GM12878 (cell line): ENCODE data around the gene MRPS23.

Source experiments
- EP300 ChIP-seq, 2 experiments: fragments of 150-350 bp in 1 of 2; IDR thresholded peaks; 2 replicates each; pipeline ENCODE4 v1.6.1; 2011 to 2012; ENCODE audit warnings: low read depth in 2 of 2, low read length in 2 of 2, borderline replicate concordance in 1 of 2, improper control_type of control experiment in 1 of 2, inconsistent platforms in 1 of 2; ENCODE audit not compliant: control insufficient read depth in 1 of 2
- GABPA ChIP-seq: IDR thresholded peaks from 2 replicates; pipeline ENCODE4 v1.6.1; 2014; ENCODE audit warnings: antibody characterized with exemption, low read depth, mild to moderate bottlenecking, inconsistent platforms
- IKZF1 ChIP-seq: fragments of 450-650 bp; conservative IDR thresholded peaks from 2 replicates; pipeline ENCODE4 v1.6.1; 2017; ENCODE audit warnings: antibody characterized with exemption, mild to moderate bottlenecking
- NR2C1 ChIP-seq: fragments of 450-650 bp; IDR thresholded peaks from 2 replicates; pipeline ENCODE4 v1.6.1; 2017; ENCODE audit warnings: antibody characterized with exemption, mild to moderate bottlenecking, moderate library complexity
- POLR2A ChIP-seq: IDR thresholded peaks from 2 replicates; pipeline ENCODE4 v1.6.1; 2011; ENCODE audit warnings: low read depth, mild to moderate bottlenecking, low read length
- TCF12 ChIP-seq: IDR thresholded peaks from 2 replicates; pipeline ENCODE4 v1.6.1; 2011; ENCODE audit warnings: low read depth, mild to moderate bottlenecking, low read length
- TF ChIP-seq, protein P1 (sequence below), 3 experiments: IDR thresholded peaks in 2 of 3; conservative IDR thresholded peaks in 1 of 3; 2 replicates each; pipeline ENCODE4 v1.5.1; 2011; ENCODE audit warnings: low read depth in 3 of 3, low read length in 3 of 3, mild to moderate bottlenecking in 3 of 3, control low read depth in 2 of 3, moderate library complexity in 2 of 3, inconsistent platforms in 1 of 3, mixed read lengths in 1 of 3; ENCODE audit not compliant: control insufficient read depth in 2 of 3, insufficient read depth in 1 of 3; ENCODE audit errors: extremely low read depth in 1 of 3
- TF ChIP-seq, protein P2 (sequence below): IDR thresholded peaks from 2 replicates; pipeline ENCODE4 v1.6.1; 2012; ENCODE audit warnings: improper control_type of control experiment, low read depth, low read length; ENCODE audit not compliant: insufficient replicate concordance
- TF ChIP-seq, protein P3 (sequence below): IDR thresholded peaks from 2 replicates; pipeline ENCODE4 v1.6.1; 2012; ENCODE audit warnings: low read depth, low read length, improper control_type of control experiment
- TF ChIP-seq, protein P4 (sequence below): fragments of 450-650 bp; IDR thresholded peaks from 2 replicates; pipeline ENCODE4 v1.6.1; 2017; ENCODE audit warnings: mild to moderate bottlenecking, moderate library complexity

DNA sequence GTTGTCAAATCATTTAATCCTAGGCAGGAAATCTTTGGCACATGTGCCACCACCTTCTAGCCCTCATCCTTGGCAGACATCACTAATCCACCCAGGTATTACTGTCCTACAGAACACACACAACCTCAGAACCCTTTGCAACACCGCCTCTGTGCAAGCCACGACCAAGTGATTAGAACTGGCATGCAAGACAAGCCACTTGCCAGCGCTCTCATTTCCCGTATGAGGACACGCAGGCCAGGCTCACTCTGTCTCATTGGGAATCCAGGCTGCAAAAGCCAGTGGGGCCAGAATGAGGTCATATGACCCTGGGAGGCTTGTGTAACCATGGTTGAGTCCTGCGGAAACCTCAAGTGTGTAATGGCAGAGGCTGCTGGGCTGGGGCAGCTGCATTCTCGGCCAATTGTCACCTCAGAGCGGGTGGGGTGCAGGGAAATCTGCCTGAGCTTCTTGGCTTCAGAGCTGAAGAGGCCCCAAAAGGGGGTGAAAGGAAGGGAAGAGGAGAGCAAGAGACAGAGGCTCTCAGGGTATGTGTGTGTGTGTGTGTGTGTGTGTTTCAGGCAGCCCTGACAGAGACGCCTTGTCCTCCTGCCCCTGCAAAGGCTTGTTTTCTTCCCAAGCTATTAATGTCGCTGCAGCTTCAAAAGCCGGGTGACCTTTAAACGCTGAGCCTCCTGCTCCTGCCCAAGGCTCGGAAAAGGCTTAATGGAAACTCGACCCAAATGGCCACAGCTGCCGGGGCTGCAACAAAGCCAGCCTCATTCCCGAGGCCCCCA, 43.2 kb upstream of the MRPS23 start:
- TF ChIP-seq, protein P1, sequence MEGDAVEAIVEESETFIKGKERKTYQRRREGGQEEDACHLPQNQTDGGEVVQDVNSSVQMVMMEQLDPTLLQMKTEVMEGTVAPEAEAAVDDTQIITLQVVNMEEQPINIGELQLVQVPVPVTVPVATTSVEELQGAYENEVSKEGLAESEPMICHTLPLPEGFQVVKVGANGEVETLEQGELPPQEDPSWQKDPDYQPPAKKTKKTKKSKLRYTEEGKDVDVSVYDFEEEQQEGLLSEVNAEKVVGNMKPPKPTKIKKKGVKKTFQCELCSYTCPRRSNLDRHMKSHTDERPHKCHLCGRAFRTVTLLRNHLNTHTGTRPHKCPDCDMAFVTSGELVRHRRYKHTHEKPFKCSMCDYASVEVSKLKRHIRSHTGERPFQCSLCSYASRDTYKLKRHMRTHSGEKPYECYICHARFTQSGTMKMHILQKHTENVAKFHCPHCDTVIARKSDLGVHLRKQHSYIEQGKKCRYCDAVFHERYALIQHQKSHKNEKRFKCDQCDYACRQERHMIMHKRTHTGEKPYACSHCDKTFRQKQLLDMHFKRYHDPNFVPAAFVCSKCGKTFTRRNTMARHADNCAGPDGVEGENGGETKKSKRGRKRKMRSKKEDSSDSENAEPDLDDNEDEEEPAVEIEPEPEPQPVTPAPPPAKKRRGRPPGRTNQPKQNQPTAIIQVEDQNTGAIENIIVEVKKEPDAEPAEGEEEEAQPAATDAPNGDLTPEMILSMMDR (IDR thresholded peaks at IDR 0.05 in 2 of 3, conservative IDR thresholded peaks at IDR 0.05 in 1 of 3; ENCODE audit: control insufficient read depth in 2 of 3, extremely low read depth in 1 of 3, insufficient read depth in 1 of 3, low read depth in 3 of 3, low read length in 3 of 3): no peak
- TF ChIP-seq IKZF1: no peak
- TF ChIP-seq, protein P2, sequence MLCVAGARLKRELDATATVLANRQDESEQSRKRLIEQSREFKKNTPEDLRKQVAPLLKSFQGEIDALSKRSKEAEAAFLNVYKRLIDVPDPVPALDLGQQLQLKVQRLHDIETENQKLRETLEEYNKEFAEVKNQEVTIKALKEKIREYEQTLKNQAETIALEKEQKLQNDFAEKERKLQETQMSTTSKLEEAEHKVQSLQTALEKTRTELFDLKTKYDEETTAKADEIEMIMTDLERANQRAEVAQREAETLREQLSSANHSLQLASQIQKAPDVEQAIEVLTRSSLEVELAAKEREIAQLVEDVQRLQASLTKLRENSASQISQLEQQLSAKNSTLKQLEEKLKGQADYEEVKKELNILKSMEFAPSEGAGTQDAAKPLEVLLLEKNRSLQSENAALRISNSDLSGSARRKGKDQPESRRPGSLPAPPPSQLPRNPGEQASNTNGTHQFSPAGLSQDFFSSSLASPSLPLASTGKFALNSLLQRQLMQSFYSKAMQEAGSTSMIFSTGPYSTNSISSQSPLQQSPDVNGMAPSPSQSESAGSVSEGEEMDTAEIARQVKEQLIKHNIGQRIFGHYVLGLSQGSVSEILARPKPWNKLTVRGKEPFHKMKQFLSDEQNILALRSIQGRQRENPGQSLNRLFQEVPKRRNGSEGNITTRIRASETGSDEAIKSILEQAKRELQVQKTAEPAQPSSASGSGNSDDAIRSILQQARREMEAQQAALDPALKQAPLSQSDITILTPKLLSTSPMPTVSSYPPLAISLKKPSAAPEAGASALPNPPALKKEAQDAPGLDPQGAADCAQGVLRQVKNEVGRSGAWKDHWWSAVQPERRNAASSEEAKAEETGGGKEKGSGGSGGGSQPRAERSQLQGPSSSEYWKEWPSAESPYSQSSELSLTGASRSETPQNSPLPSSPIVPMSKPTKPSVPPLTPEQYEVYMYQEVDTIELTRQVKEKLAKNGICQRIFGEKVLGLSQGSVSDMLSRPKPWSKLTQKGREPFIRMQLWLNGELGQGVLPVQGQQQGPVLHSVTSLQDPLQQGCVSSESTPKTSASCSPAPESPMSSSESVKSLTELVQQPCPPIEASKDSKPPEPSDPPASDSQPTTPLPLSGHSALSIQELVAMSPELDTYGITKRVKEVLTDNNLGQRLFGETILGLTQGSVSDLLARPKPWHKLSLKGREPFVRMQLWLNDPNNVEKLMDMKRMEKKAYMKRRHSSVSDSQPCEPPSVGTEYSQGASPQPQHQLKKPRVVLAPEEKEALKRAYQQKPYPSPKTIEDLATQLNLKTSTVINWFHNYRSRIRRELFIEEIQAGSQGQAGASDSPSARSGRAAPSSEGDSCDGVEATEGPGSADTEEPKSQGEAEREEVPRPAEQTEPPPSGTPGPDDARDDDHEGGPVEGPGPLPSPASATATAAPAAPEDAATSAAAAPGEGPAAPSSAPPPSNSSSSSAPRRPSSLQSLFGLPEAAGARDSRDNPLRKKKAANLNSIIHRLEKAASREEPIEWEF: no peak
- TF ChIP-seq NR2C1: no peak
- TF ChIP-seq POLR2A: no peak
- no peak for TF ChIP-seq EP300 (IDR thresholded peaks at IDR 0.05; ENCODE audit: borderline replicate concordance in 1 of 2, control insufficient read depth in 1 of 2, low read depth in 2 of 2, low read length in 2 of 2)
- TF ChIP-seq, protein P3, sequence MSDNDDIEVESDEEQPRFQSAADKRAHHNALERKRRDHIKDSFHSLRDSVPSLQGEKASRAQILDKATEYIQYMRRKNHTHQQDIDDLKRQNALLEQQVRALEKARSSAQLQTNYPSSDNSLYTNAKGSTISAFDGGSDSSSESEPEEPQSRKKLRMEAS: no peak
- TF ChIP-seq, protein P4, sequence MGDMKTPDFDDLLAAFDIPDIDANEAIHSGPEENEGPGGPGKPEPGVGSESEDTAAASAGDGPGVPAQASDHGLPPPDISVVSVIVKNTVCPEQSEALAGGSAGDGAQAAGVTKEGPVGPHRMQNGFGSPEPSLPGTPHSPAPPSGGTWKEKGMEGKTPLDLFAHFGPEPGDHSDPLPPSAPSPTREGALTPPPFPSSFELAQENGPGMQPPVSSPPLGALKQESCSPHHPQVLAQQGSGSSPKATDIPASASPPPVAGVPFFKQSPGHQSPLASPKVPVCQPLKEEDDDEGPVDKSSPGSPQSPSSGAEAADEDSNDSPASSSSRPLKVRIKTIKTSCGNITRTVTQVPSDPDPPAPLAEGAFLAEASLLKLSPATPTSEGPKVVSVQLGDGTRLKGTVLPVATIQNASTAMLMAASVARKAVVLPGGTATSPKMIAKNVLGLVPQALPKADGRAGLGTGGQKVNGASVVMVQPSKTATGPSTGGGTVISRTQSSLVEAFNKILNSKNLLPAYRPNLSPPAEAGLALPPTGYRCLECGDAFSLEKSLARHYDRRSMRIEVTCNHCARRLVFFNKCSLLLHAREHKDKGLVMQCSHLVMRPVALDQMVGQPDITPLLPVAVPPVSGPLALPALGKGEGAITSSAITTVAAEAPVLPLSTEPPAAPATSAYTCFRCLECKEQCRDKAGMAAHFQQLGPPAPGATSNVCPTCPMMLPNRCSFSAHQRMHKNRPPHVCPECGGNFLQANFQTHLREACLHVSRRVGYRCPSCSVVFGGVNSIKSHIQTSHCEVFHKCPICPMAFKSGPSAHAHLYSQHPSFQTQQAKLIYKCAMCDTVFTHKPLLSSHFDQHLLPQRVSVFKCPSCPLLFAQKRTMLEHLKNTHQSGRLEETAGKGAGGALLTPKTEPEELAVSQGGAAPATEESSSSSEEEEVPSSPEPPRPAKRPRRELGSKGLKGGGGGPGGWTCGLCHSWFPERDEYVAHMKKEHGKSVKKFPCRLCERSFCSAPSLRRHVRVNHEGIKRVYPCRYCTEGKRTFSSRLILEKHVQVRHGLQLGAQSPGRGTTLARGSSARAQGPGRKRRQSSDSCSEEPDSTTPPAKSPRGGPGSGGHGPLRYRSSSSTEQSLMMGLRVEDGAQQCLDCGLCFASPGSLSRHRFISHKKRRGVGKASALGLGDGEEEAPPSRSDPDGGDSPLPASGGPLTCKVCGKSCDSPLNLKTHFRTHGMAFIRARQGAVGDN: no peak
- no peak for TF ChIP-seq GABPA
- TF ChIP-seq TCF12: no peak
